Left ventricle myocardium inferior (tissue), 1 donor: Measurements from ENCODE around the gene SHC2. TPM values are rescaled to one million over a fixed set of nuclear protein-coding genes. Genes with fewer than 3 reads are reported as not detected.

Experiments used
- DNase-seq: peaks from one replicate; pipeline ENCODE4 v3.0.0-alpha.2; 2020
- H3K27ac ChIP-seq: fragments of 200-600 bp; replicated peaks from 2 replicates; pipeline ENCODE4 v1.8.0; 2021
- H3K27me3 ChIP-seq: fragments of 200-600 bp; 2 replicates; pipeline ENCODE4 v1.8.0; 2021; ENCODE audit warnings: low read depth
- H3K36me3 ChIP-seq: fragments of 200-600 bp; 2 replicates; pipeline ENCODE4 v1.8.0; 2021
- H3K4me1 ChIP-seq: fragments of 200-600 bp; 2 replicates; pipeline ENCODE4 v1.8.0; 2021
- H3K4me3 ChIP-seq: fragments of 200-600 bp; 2 replicates; pipeline ENCODE4 v1.8.0; 2021; ENCODE audit warnings: mild to moderate bottlenecking, moderate library complexity
- H3K9me3 ChIP-seq: fragments of 200-600 bp; replicated peaks from 2 replicates; pipeline ENCODE4 v1.8.0; 2021
- intact Hi-C: fragments of 100-400 bp; cut with micrococcal nuclease; formaldehyde crosslinking; loops from one replicate; pipeline ENCODE4 v1.11.0; 2022
- total RNA-seq: library from RNA; stranded (reverse); fragmentation: NEBNext Ultra II Directional; extraction: Animal tissue kit (Norgen Biotek cat#: 25700); gene quantifications from one replicate; pipeline ENCODE4 v1.2.1, GENCODE V29; 2021
- TF ChIP-seq, protein P1 (sequence below): fragments of 200-600 bp; IDR thresholded peaks from 2 replicates; pipeline ENCODE4 v1.8.0; 2021; ENCODE audit warnings: antibody characterized with exemption, mild to moderate bottlenecking, borderline replicate concordance
- donor health status: DM: no; HTN: yes; CAD: no; lungs with severe emphysema.

The SHC2 gene
- total RNA-seq, 1 donor from 2014 or later = 11.3 TPM

DNA sequence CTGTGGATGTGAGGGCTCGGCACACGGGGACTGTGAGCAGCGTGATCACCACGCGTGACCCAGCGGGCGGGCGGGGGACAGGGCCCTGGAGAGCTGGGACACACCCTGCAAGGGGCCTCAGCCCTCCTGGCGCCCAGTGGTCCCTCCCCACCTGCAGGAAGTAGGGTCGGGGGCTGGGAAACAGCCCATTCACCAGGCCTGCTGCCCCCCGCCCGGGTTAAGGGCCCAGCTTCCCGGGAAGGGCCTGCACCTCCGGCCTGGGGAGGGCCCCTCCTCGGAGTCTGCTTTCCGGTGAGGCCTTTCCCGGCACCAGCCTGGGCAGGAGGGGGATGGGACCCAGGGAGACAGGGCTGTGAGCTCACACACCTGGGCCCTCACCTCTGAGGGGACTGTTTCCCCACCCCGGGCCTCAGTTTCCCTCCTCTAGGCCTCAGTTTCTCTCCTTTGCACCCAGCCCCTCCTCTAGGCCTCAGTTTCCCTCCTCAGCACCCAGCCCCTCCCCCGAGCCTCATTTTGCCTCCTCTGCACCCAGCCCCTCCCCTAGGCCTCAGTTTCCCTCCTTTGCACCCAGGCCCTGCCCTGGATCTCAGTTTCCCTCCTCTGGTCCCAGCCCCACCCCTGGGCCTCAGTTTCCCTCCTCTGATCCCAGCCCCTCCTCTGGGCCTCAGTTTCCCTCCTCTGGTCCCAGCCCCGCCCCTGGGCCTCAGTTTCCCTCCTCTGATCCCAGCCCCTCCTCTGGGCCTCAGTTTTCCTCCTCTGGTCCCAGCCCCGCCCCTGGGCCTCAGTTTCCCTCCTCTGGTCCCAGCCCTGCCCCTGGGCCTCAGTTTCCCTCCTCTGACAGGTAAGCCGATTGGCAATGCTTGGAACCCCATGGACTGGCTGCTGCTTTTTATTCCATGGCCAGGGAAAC lies 33.6 kb upstream of the SHC2 start:
- DNase-seq = no peak
- Histone ChIP-seq H3K27ac (no peak overlapping the region), H3K36me3 (no peaks in the 10 kb centered on the region), H3K27me3 (peaks cover 35% of the 10 kb centered on the region), H3K4me1 (peaks cover 35% of the 10 kb centered on the region), H3K4me3 (no peak overlapping the region), H3K9me3 (no peaks in the 10 kb centered on the region)
- TF ChIP-seq, protein P1, sequence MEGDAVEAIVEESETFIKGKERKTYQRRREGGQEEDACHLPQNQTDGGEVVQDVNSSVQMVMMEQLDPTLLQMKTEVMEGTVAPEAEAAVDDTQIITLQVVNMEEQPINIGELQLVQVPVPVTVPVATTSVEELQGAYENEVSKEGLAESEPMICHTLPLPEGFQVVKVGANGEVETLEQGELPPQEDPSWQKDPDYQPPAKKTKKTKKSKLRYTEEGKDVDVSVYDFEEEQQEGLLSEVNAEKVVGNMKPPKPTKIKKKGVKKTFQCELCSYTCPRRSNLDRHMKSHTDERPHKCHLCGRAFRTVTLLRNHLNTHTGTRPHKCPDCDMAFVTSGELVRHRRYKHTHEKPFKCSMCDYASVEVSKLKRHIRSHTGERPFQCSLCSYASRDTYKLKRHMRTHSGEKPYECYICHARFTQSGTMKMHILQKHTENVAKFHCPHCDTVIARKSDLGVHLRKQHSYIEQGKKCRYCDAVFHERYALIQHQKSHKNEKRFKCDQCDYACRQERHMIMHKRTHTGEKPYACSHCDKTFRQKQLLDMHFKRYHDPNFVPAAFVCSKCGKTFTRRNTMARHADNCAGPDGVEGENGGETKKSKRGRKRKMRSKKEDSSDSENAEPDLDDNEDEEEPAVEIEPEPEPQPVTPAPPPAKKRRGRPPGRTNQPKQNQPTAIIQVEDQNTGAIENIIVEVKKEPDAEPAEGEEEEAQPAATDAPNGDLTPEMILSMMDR = no peak
- intact Hi-C loops = no loop called here

DNA sequence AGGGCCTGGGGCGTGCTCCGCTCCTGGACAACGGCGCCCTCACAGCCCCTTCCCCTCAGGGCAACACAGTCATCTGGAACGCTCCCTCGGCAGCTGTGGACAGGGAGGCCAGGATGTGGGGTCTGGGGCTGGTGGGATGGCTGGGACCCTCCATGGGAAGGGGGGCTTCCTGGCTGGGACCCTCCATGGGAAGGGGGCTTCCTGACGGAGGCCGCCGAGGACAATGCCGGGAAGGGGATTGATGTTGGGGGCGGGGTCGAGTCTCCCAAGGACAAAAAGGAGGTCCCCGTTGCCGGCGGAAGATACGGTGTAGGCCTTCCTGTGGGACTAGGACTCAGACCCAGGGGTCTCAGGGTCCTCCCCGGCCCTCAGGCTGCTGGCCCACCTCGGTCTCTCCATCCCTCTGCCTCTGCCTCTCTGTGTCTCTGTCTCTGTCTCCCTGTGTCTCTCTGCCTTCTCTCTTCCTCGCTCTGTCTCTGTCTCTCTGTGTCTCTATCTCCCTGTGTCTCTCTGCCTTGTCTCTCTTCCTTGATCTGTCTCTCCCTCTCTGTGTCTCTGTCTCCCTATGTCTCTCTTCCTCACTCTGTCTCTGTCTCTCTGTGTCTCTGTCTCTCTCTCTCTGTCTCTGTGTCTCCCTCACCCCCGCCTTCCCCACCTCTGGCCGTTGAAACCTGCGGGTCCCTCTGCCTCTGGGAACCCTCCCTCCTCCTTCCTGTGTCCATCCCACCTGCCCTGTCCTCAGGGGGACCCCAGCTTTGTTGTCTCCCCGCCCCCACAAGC lies 32.7 kb upstream of the SHC2 start:
- Histone ChIP-seq H3K36me3 (no peaks in the 10 kb centered on the region), H3K27ac (no peak overlapping the region), H3K4me1 (peaks cover 39% of the 10 kb centered on the region), H3K27me3 (peaks cover 26% of the 10 kb centered on the region), H3K9me3 (no peaks in the 10 kb centered on the region), H3K4me3 (no peak overlapping the region)
- TF ChIP-seq, protein P1 = no peak
- DNase-seq = no peak
- intact Hi-C loops = no loop called here

DNA sequence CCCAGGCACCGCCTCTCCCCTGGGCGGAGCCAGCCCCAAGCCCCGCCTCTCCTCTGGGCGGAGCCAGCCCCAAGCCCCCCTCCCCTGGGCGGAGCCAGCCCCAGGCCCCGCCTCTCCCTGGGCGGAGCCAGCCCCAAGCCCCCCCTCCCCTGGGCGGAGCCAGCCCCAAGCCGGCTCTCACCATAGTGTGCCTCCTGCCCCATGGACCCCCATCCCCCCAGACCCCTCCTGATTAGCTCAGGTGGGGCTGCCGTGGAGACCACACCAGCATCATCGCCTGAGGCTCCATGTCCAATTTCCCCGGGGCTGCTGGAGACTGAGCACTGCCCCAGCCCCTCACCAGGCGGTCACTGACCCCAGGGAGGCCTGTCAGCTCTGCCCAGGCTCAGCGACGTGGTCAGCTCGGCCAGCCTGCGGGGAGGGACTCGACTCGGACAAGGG lies 31.3 kb upstream of the SHC2 start:
- peaks cover 38% of the 10 kb centered on the region for H3K4me1 ChIP-seq
- no peak for DNase-seq
- TF ChIP-seq, protein P1 = no peak
- intact Hi-C loops = no loop called here
- no peaks in the 10 kb centered on the region for H3K9me3 ChIP-seq
- no peak overlapping the region for H3K4me3 ChIP-seq
- no peaks in the 10 kb centered on the region for H3K36me3 ChIP-seq
- H3K27ac ChIP-seq = no peak overlapping the region
- H3K27me3 ChIP-seq = peaks cover 12% of the 10 kb centered on the region

DNA sequence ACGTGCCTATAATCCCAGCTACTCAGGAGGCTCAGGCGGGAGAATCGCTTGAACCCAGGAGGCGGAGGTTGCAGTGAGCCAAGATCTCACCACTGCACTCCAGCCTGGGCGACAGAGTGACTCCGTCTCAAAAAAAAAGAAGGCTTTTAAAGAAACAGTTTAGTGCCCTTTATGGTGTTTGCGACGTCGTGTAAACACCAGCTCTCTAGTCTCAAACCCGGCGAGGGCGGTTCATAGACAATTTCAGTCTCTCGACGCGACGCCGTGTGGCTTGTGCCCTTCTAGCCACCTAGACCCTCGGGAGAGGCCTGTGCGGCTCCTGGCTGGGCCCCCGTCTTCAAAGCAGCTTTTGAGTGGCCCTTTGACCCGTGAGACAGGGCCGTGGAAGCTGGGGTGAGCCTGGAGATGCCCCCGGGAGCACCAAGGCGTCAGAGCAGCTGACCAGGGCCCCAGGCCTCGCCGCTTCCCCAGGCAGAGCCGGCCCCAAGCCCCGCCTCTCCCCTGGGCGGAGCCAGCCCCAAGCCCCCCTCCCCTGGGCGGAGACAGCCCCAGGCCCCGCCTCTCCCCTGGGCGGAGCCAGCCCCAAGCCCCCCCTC lies 30.4 kb upstream of the SHC2 start:
- DNase-seq = no peak
- H3K36me3 ChIP-seq = no peaks in the 10 kb centered on the region
- no peaks in the 10 kb centered on the region for H3K9me3 ChIP-seq
- intact Hi-C loops = no loop called here
- peaks cover 13% of the 10 kb centered on the region for H3K27me3 ChIP-seq
- H3K4me3 ChIP-seq = no peak overlapping the region
- no peak overlapping the region for H3K27ac ChIP-seq
- TF ChIP-seq, protein P1 = no peak
- peaks cover 38% of the 10 kb centered on the region for H3K4me1 ChIP-seq

DNA sequence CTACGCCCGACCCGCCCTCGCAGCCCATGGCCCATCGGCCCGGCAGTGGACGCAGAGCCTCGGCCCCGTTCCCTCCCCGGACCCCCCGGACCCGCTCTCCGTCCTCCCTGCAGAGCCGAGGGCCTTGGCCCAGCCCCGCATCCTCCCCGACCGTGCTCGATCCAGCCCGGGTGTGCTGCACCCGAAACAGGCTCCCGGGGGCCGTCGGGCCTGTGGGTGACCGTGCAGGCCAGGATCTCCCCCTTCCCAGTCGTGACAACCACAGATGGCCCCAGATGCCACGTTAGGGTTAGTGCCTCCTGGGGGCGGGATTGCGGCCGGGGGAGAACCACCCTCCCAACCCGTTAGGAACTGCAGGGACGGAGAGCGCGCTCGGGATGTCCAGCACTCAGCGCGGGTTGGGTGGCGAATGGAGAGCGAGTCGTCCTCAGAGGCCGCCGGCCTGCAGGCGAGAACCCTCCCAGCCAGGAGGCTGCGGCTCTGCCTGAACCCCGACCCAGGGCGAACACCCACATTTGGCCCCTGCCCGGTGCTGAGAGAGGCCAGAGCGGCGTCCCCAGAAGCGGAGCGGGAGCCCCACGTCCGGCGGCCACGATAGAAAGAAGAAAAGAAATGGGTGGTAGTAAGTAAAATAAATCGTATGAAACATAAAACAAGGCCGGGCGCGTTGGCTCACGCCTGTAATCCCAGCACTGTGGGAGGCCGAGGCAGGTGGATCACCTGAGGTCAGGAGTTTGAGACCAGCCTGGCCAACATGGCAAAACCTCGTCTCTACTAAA lies 28.8 kb upstream of the SHC2 start:
- peaks cover 20% of the 10 kb centered on the region for H3K27me3 ChIP-seq
- intact Hi-C loops = no loop called here
- TF ChIP-seq, protein P1 = no peak
- DNase-seq = no peak
- no peaks in the 10 kb centered on the region for H3K36me3 ChIP-seq
- H3K27ac ChIP-seq = peak overlapping the region; percentile 99
- H3K9me3 ChIP-seq = no peaks in the 10 kb centered on the region
- H3K4me3 ChIP-seq = peak overlapping the region; percentile 97
- peaks cover 38% of the 10 kb centered on the region for H3K4me1 ChIP-seq
